Fibroblast of lung (primary cell): ENCODE results near the gene SEPTIN5. TPM values are rescaled to one million over a fixed set of nuclear protein-coding genes. Genes with fewer than 3 reads are reported as not detected.

Experiments used
- DNase-seq, 2 donors: peaks; one replicate each; pipeline versions ENCODE4 v3.0.0 to v3.0.0-alpha.2; 2010; ENCODE audit warnings: low read depth in 2 of 2
- H2AFZ ChIP-seq: 2 replicates; pipeline ENCODE4 v1.5.1; 2012; ENCODE audit warnings: low read length, control low read depth, inconsistent platforms
- H3K27ac ChIP-seq: 2 replicates; pipeline ENCODE4 v1.5.1; 2011; ENCODE audit warnings: low read length, control low read depth; ENCODE audit not compliant: insufficient read depth
- H3K27me3 ChIP-seq: 2 replicates; pipeline ENCODE4 v1.5.1; 2011; ENCODE audit warnings: mild to moderate bottlenecking, low read length; ENCODE audit not compliant: control insufficient read depth, insufficient read depth
- H3K36me3 ChIP-seq: 2 replicates; pipeline ENCODE4 v1.5.1; 2011; ENCODE audit warnings: low read length; ENCODE audit not compliant: control insufficient read depth, insufficient read depth
- H3K4me1 ChIP-seq: 2 replicates; pipeline ENCODE4 v1.5.1; 2011; ENCODE audit warnings: low read length; ENCODE audit not compliant: control insufficient read depth, insufficient read depth; ENCODE audit errors: extremely low read depth
- H3K4me2 ChIP-seq: 2 replicates; pipeline ENCODE4 v1.5.1; 2011; ENCODE audit warnings: low read length, control low read depth; ENCODE audit not compliant: insufficient read depth; ENCODE audit errors: extremely low read depth
- H3K4me3 ChIP-seq, 4 experiments: fragments of 200-600 bp in 1 of 4; sonication (generic) in 1 of 4; replicated peaks in 1 of 4; 2 replicates each; pipeline ENCODE4 v1.5.1; 2011 to 2016; ENCODE audit warnings: low read length in 4 of 4, low read depth in 3 of 4, mild to moderate bottlenecking in 3 of 4, control low read depth in 2 of 4, inconsistent platforms in 1 of 4, mixed read lengths in 1 of 4; ENCODE audit not compliant: insufficient read depth in 1 of 4; ENCODE audit errors: control extremely low read depth in 1 of 4
- H3K79me2 ChIP-seq: 2 replicates; pipeline ENCODE4 v1.5.1; 2012; ENCODE audit warnings: mild to moderate bottlenecking, low read length, inconsistent platforms; ENCODE audit not compliant: control insufficient read depth, insufficient read depth
- H3K9ac ChIP-seq: 2 replicates; pipeline ENCODE4 v1.5.1; 2011; ENCODE audit warnings: mild to moderate bottlenecking, low read length, control low read depth; ENCODE audit not compliant: insufficient read depth
- H3K9me3 ChIP-seq: 2 replicates; pipeline ENCODE4 v1.5.1; 2012; ENCODE audit warnings: low read depth, low read length; ENCODE audit not compliant: control insufficient read depth, insufficient read depth
- H4K20me1 ChIP-seq: 2 replicates; pipeline ENCODE4 v1.5.1; 2011; ENCODE audit warnings: low read length; ENCODE audit not compliant: control insufficient read depth, insufficient read depth; ENCODE audit errors: extremely low read depth
- CTCF ChIP-seq, 2 donors: IDR thresholded peaks in 1 of 2; conservative IDR thresholded peaks in 1 of 2; 1 replicate in 1 of 2; 2 replicates in 1 of 2; pipeline ENCODE4 v1.5.1; 2011 to 2012; ENCODE audit warnings: low read length in 2 of 2, control low read depth in 1 of 2, inconsistent platforms in 1 of 2, low read depth in 1 of 2, mild to moderate bottlenecking in 1 of 2
- EZH2 ChIP-seq: IDR thresholded peaks from 2 replicates; pipeline ENCODE4 v1.5.1; 2012; ENCODE audit warnings: low read length, control low read depth, mild to moderate bottlenecking; ENCODE audit errors: missing control alignments
- polyA plus RNA-seq, 2 donors: library from polyadenylated mRNA; depleted of rRNA in 1 of 2; stranded (reverse) in 1 of 2; unstranded in 1 of 2; fragments of >200 nt; gene quantifications; 2 replicates each; pipeline ENCODE4 v1.2.1, GENCODE V29; 2011 to 2012; ENCODE audit warnings: missing spikeins in 1 of 2
- total RNA-seq: library from RNA; depleted of rRNA; stranded (reverse); fragments of >200 nt; gene quantifications from 2 replicates; pipeline ENCODE4 v1.2.1, GENCODE V29; 2014

The SEPTIN5 gene
- total and polyA plus RNA-seq, 2 donors (not counting 1 experiment from before 2014, with no cell fraction given) = 14.5 to 25.8 TPM

- no peaks in the 10 kb centered on the region for H3K36me3 ChIP-seq
- DNase-seq = no peak
- no peaks in the 10 kb centered on the region for H3K79me2 ChIP-seq
- no peaks in the 10 kb centered on the region for H4K20me1 ChIP-seq
- no peaks in the 10 kb centered on the region for H3K4me1 ChIP-seq
- H3K27ac ChIP-seq = no peak overlapping the region
- no peak overlapping the region for H3K4me2 ChIP-seq
- no peaks in the 10 kb centered on the region for H3K9me3 ChIP-seq
- H3K4me3 ChIP-seq = no peak overlapping the region
- H3K9ac ChIP-seq = no peak overlapping the region
- peaks cover 14% of the 10 kb centered on the region for H3K27me3 ChIP-seq
- no peak for TF ChIP-seq EZH2
- TF ChIP-seq CTCF (conservative IDR thresholded peaks at IDR 0.05 in 1 of 2, IDR thresholded peaks at IDR 0.05 in 1 of 2; ENCODE audit: low read depth in 1 of 2, low read length in 2 of 2) = no peak
- no peak overlapping the region for H2AFZ ChIP-seq
Observed at GRCh38 chr22:19671316-19671715, 43.0 kb upstream of the SEPTIN5 start.

- no peak for DNase-seq
- H3K27ac ChIP-seq = no peak overlapping the region
- H2AFZ ChIP-seq = no peak overlapping the region
- H3K79me2 ChIP-seq = no peaks in the 10 kb centered on the region
- no peaks in the 10 kb centered on the region for H3K36me3 ChIP-seq
- no peaks in the 10 kb centered on the region for H4K20me1 ChIP-seq
- no peak for TF ChIP-seq CTCF (conservative IDR thresholded peaks at IDR 0.05 in 1 of 2, IDR thresholded peaks at IDR 0.05 in 1 of 2; ENCODE audit: low read depth in 1 of 2, low read length in 2 of 2)
- TF ChIP-seq EZH2 = no peak
- H3K9ac ChIP-seq = no peak overlapping the region
- no peaks in the 10 kb centered on the region for H3K9me3 ChIP-seq
- no peaks in the 10 kb centered on the region for H3K4me1 ChIP-seq
- H3K4me3 ChIP-seq = no peak overlapping the region
- H3K4me2 ChIP-seq = no peak overlapping the region
- peaks cover 14% of the 10 kb centered on the region for H3K27me3 ChIP-seq
Observed at GRCh38 chr22:19672054-19672776, 42.1 kb upstream of the SEPTIN5 start.

- Histone ChIP-seq H4K20me1 (no peaks in the 10 kb centered on the region), H3K4me2 (no peak overlapping the region), H3K27ac (no peak overlapping the region), H2AFZ (no peak overlapping the region), H3K4me1 (no peaks in the 10 kb centered on the region), H3K79me2 (no peaks in the 10 kb centered on the region), H3K36me3 (no peaks in the 10 kb centered on the region), H3K4me3 (no peak overlapping the region), H3K27me3 (peaks cover 9% of the 10 kb centered on the region), H3K9me3 (no peaks in the 10 kb centered on the region), H3K9ac (no peak overlapping the region)
- DNase-seq = no peak
- TF ChIP-seq CTCF (conservative IDR thresholded peaks at IDR 0.05 in 1 of 2, IDR thresholded peaks at IDR 0.05 in 1 of 2; ENCODE audit: low read depth in 1 of 2, low read length in 2 of 2) = no peak
- no peak for TF ChIP-seq EZH2
Observed at GRCh38 chr22:19673660-19674059, 40.6 kb upstream of the SEPTIN5 start.
